GM19025 (cell line): Measurements from ENCODE around the gene CASZ1.

Experiments used
- ATAC-seq: cut with Tn5 transposase; IDR thresholded peaks from one replicate; pipeline ENCODE4 v1.9.1; 2021; ENCODE audit warnings: mild to moderate bottlenecking, low read depth, moderate library complexity; ENCODE audit not compliant: unreplicated experiment

Gene CASZ1

DNA sequence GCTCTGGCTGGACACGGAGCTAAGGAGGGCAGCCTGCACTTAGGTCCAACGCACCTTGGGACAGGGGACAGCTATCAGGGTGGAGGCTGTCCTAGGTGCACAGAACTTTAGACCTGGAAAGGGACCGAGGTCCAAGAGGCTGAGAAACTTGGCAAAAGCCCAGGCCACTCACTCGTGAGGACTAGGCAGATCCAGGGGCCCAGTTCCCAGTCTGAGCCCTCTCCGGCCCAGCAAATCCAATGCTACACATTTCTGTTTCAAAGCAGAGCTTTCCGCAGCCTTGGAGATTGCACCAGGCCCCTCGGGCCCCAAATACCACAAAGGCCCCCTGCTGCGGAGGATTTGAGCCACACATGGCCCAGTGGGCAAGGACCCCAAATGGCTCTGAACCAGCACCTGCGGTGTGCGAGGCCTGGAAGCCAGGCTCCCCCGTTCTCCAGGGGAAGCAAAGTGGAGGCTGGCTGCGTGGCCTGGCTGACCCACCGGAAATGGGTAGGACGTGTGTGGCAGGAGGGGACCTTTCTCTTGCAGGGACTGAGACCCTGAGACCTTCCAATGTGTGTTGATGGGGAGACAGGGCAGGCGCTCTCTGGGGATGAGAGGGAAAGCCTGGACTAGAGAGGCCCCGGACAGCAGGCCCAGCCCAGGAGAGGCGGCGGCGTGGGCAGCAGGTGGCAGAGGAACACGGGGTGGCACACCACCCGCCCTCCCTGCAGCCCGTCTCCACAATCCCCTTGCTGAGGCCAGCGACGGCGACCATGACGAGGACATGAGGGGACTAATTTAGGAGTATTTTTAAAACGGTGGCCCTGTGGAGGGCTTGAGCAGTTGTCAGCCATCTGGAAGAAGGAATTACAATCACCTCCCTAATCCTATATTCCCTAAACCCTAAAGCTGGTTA, 118.7 kb downstream of the CASZ1 start:
- no peak for ATAC-seq

DNA sequence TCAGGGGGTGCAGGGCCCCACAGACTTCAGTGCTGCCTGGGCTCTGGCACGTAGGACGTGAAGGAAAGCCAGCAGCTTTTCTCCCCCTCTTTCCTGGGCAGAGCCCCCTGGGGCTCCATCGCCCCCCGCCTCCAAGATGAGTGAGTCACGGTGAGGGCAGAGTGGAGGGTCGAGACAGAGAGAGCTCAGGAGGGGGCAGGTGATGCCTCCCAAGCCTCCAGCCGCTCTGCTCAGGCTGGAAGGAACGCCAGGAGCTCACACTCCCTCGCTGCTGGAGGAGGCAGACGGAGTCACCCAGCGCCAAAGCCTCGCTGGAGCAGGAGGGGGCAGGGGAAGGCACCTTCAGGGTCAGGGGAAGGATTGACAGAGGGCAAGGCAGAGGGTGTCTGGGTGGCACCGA, 119.5 kb downstream of the CASZ1 start:
- no peak for ATAC-seq

DNA sequence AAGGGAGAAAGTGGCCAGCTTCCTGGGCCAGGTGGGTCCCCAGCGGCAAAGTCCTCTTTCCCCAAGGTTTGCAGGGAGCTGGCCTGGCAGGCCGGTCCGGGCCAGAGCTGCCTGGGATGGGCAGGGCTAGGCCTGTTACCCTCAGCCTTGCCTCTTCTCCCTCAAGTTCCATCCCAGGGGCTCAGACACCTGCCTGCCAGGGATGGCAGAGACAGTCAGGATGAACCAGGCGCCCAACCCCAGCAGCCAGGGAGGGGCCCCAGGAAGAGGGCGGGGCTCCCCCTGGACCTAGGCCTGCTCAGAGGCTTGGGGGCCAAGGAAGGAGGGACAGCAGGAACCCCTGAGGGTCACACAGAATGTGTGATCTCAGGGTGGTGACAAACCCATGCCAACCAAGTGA, 120.6 kb downstream of the CASZ1 start:
- ATAC-seq, result no peak

DNA sequence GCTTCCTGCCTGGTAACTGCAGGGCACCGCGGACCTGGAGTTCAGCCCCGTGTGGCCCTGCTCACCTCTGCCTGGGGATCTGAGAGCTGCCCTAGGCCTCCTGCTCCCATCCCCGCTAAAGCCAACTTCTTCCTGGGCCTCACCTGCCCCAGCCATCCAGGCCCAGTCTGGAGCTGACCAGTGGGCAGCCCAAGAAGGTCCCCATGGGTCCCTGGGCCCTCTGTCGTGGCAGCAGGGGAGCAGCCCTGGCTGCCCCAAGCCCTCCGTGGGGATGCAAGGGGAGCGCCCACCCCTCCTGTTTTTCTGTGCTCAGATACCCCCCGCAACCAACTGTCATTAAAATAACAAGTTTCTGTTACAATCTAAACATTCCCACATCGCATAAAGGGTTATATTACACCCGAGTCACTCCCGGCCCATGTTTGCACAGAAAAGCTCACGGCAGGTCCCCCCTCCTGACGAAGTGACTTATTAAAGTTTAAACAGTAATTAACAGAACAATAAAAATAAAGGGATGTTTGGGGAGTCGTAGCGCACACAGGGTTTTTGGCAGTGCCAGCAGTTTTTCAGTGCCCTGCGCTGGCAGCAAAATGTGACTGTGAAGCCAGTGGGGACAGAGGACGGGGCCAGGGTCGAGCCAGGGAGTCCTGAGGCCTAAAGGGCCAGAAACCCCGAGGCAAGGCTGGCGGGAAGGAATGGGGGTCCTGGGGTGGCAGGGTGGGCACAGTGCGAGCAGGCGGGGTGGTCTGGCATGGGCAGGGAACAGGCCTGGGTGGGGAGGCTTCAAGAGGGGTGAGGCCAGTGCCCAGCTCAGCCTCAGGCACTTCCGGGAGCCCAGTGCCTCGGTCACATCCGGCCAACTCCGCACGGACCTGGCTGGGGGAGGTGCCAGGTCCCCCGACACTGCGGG, 121.5 kb downstream of the CASZ1 start:
- no peak for ATAC-seq

DNA sequence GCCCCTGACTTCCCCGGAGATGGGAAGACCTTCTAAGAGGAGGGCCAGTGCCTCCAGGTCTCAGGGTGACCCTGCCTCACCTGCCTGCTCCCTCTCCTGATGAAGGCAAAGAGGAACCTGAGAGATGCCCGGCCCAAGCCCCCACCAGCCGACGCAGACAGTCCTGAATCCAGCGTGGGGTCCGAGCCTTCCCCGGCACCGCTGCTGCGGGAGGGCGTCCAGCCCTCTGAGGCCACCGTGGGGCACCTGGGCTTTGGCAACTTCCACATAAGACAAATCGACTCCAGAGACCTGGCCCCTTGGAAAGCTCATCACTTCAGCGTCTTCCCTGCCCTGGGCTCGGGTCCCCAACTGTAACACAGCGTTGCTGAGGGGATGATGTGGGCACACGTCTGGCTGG, 122.2 kb downstream of the CASZ1 start:
- no peak for ATAC-seq

DNA sequence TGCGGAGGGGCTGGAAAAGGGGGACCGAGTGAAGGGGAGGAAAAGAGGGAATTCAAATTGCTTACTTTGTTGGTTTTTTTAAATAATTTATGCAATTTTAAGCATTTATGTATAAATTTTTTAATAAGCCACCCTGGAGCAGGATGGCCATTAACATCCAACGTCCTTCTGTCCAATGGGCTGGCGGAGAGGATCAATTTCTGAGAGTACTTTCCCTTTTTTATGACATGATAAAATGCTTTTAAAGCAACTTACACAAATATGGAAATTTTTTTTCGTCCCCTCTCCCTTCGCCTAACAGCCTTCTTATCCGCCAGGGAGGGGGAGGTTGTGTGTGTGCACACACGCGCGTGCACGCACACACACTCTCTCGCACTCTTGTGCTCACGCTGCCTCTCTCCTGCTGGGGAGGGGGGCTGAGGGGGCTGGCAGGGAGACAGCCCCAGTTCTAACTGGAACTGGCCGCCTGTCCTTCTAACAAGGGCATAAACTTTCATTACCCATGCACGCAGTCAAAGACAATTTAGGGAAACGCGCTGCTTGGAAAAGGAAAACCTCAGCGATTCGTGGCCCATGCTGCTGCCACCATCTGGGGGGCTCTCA, 123.2 kb downstream of the CASZ1 start:
- ATAC-seq, result no peak

DNA sequence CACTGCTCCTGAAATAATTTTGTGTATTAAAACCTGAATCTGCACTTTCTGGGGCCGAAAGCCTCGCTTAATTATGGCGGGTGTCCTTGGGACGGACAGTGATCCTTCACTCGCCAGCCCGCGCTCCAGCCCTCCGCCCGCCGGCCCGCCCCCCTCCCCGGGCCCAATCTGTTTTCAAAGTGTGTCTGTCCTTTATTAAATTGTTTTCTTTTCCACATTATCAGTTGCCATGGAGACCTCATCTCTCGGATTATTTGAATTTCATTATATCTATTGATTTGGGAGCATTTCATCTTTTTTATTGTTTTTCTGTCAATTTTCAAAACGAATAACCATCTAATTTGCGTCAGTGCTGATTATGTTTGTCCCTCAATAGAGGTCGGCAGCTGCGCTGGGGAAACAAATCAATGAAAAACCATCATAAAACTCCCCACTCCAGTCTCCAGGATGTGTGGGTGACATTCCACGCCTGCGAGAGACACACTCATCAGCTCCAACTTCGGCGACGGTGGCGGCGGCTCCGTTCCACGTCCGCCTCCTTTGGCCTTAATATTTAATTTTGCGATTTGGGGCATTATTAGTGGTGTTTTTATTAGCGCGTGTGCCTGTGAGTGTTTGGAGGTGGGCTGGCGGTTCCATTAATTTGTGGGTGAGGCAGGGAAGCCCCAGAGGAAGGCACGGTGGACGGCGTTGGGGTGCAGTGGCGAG, 123.9 kb downstream of the CASZ1 start:
- ATAC-seq, result no peak

DNA sequence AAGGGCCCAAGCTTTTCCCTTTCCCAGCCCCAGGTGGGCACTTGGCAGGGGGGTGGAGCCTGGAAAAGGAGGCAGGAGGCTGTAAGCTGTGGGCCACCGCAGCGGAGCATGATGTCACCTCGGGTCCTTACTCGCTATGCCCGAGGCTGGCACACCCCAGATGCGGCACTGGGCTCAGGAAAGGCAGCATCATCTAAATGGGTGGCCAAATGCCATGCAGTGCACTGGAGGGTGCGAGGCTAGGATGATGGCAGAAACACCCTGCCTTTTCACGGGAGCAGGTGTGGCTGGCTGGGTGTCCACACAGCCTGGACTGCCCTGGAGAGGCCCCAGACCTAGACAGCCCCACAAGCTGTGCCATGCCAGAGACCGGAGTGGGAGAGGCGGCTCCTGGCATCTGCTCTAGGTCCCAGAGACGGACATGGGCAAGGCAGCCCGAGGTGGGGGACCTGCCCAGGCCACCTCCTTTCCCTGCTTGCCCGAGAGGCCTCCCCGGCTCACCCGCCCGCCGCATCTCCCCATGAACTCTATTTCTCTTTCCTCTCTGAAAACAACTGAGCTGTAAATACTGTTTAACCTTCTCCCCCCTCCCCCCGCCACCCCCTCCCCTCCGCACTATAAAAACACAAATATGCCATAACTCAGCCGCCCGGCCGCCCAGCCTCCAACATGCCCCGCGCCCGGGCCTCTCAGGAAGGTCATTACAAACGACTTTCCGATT, 124.7 kb downstream of the CASZ1 start:
- no peak for ATAC-seq

DNA sequence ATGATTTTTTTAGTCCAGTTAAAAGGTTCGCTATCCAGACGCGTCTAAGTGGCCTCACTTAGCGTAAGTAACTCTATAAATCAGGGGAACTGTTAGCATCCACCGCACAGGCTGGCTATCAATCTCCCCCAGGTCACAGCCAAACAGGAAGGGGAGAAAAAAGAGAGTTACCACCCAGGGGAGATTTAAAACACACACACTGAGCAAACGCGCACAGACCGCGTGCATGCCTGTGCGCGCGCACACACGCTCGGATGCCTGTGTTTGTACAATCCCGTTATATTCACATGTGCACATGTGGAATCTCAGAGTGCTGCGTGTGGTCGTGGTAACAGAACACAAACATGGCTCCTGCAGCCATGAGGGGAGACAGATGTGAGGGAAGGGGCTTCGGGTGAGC, 125.4 kb downstream of the CASZ1 start:
- no peak for ATAC-seq

DNA sequence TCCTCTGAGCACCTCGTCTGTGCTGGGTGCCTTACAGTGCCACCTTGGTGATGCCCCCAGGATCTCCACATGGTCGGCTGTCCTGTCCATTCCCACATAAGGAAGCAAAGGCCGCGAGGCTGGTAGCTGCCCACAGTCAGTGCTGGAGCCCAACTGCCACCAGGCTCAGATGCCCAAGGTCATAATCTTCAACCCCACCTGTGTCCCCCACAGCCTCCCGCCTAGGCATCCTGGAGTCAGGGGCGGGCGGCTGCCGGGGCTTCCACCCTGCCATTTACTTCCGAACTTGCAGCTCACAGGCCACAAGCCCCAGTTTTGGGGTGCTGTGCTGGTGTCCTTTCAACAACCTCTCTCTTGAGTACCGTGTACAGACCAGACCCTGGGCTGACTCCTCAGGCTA, 126.3 kb downstream of the CASZ1 start:
- ATAC-seq, result no peak

DNA sequence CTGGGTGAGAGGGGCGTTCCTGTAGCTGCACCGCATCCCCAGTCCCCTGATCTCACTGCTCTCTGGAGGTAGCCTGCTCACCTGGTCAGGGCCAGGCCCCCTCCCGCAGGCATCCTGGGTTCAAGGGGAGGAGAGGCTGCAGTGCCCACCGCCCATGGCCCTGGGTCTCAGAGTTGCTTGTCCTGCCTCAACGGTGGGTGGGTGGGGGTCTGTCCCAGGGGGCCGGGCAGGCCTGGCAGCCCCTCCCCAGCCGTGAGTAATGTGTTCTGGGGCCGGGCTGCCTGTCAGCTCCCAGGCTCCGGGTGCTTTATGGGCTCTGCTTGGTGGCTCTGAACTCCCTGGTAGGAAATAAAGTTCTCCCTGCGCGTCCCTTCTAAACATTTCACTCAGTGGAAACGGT, 126.9 kb downstream of the CASZ1 start:
- ATAC-seq, result no peak

DNA sequence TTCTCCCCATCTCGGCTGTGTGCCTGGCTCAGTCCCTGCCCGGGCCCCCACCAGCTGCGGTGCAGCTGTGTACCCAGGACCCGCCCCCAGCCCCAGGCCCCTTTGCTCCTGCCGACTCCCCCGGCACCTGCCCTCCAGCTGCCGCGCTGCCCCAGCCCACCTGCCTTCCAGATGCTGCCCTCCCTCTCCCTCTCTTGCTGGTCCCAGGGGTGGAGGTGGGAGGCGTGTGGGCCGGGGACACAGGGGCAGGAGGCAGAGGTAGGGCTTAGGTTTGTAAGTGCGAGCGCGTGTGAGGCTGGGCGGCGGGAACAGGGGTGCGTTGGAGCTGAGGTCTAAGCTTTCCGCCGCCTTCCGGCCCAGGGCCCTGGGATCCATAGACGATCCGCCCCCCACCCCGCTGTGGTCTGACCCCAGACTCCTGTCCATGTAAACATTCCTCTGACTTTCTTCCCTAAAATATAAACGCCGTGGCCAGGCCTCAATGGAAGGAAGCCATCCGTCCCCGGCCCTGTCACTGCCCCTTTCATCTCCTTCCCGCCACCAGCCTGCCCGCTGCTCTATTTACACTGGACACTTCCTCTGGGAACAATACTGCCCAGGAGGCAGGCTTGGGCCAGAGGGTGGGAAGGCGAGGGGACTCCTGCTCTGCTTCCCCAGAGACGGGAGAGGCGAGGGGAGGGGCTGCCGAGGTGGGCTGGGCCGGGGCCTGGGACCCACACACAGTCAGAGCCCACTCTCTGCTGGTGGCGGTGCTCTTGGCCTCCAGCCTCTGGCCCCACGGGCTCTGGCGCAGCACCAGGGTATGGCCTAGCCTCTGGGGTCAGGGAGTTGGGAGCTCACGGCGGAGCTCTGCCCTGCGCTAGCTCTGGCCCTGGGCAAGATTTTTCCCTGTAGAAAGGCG, 128.3 kb downstream of the CASZ1 start:
- ATAC-seq, result no peak

DNA sequence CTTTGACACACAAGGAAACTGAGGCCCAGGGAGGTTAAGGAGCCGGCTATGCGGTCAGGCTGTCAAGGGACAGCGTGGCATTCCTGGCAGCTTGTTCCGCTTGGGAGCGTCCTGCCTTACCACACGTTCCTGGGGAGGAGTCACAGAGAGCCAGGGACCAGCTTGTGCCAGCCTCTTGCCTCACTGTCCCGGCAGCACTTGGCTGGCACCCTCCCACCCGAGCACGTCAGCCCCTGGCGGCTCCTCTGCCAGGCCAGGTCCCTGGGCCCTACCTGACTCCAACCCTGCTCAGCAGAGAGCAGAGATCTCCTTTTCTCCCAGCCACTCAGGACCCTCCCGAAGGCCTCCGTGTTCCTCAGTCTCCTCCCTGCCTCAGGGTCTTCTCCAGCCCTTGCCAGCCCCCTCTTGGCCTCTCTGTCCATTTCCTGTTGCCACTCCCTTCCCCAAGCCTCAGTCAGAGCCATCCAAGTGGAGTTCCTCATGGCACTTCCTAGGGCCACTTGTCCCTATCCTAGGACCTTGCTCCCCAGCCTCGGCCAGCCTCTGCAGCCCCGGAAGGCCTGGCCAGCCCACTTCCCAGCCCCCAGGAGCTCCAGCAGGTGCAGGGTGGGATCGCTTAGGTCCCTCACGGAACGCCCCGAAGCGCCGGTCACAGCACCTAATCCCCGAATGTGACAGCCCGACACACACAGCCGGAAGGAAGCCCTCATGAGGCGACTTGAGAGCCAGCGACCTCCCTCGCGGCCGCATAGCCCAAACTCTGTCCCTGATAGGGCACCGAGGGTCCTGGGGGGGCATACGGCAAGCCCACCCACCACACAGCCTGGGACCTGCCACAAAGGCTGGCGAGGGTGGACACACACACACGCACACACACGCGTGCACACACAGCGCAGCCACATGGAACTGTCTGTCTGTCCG, 130.3 kb downstream of the CASZ1 start:
- no peak for ATAC-seq

DNA sequence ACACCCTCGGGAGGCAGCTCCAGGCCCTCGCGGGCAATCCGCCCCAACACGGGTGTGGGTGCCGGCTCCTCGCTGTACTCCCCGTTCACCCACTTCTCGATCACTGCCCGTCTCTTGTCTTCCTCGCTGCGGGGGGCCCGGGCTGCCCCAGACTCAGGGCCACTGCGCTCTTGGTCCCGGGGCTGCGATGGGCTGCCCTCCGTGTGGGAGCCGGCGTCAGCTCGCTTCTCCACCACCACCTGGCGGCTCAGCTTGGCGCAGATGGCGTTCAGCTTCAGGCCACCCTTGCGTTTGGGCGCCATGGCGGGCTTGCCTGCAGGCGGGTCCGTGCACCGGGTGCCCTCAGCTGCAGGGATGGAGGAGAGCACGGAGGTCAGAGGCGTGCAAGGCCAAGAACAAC, 131.2 kb downstream of the CASZ1 start:
- ATAC-seq, result no peak

DNA sequence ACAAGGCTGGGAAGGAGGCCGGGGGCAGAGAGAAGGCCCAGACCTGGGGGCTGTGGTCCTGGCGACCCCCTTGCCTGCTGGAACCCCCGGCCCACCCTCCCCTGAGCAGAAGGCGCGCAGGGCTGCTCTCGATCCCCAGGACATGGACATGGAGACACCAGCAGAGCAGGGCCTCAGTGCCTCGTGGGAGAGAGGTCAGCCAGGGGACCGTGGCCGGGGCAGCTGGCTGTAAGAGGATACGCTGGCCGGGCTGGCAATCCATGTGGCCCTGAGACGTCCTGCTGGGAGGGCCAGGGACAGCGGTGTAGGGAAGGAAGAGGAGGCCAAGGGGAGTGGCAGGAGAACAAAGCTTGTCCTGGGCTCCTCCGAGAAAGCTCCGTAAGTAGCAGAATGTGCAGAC, 132.2 kb downstream of the CASZ1 start:
- ATAC-seq, result no peak

DNA sequence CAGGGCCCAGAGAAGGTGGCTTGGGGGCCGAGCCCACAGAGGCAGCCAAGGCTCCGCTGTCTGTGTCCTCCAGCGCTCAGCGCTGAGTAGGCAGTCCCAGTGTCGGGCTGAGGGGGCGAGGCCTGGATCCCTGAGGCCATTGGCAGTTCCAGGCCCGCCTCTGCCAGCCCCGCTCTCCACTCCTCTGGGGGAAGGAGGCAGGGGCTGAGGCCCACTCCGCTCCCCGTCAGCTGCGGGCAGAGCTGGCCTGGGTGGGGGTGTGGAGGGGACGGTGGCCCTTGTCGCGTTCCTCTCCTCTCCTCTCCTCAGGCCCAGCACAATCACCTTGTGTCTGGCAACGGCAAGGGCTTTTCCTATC, 132.8 kb downstream of the CASZ1 start:
- no peak for ATAC-seq

DNA sequence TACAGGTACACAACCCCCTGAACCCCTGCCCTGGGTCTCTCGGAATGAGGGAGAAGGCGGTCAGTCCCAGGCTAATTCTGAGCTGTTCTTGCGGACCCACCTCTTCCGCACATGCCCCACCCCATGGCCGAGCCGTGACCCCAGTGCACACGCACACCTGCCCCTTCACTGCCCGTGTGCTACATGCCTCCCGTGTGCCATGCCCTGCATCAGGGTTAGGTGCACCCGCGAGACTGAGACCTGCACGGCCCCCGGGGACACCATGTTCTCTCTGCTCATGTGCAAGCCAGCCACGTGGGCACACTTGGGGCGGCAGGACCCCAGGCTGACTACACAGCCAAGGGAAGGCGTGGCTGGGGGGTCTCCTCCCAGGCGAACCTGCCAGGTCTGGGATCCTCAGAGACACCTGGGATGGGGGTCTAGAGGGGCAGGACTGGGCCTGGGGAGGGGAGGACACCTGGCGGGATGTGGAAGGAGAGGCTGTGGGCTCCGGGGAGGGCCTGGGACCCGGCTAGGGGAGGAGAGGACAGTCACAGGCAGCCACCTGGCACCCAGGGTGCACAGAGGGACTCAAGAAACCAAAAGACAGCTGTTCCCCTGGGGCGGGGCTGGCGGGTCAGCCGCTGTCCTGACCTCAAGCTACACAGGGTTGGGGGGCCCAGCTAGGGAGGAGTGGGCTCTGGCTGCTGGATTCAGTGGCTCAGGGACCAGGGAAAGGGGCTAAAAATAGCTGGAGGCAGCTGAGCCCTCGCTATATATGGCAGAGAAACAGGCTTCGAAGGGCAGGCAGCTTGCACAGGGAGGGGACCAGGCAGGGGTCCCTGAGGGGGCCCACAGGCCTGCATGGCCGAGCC, 133.4 kb downstream of the CASZ1 start:
- no peak for ATAC-seq
